ENCODE measurements around the gene ASIC1.

Gene ASIC1

GRCh38 chr12:50084775-50085614, 27.6 kb downstream of the ASIC1 start, which contains the start of gene SMARCD1:
SMARCD1 (plus strand) TSS chr12:50085342; CDS start chr12:50085370, 28 bp downstream.
- peak; percentile 65 to 68 for DNase-seq (ENCODE audit: low read depth in 2 of 2)

- no peak for DNase-seq (ENCODE audit: low read depth in 2 of 2)
Measured at GRCh38 chr12:50085615-50086072, 28.2 kb downstream of the ASIC1 start.

- no peak for DNase-seq (ENCODE audit: low read depth in 2 of 2)
Measured at GRCh38 chr12:50086148-50086547, 28.8 kb downstream of the ASIC1 start.

- no peak for DNase-seq (ENCODE audit: low read depth in 2 of 2)
Measured at GRCh38 chr12:50087151-50087550, 29.8 kb downstream of the ASIC1 start.

GRCh38 chr12:50087995-50088394, 30.6 kb downstream of the ASIC1 start:
- no peak for DNase-seq (ENCODE audit: low read depth in 2 of 2)

- no peak for DNase-seq (ENCODE audit: low read depth in 2 of 2)
Measured at GRCh38 chr12:50088577-50089335, 31.4 kb downstream of the ASIC1 start.

- DNase-seq (ENCODE audit: low read depth in 2 of 2): no peak
Measured at GRCh38 chr12:50089730-50090129, 32.3 kb downstream of the ASIC1 start.

- DNase-seq (ENCODE audit: low read depth in 2 of 2): no peak
Measured at GRCh38 chr12:50090391-50090790, 33.0 kb downstream of the ASIC1 start.

- no peak for DNase-seq (ENCODE audit: low read depth in 2 of 2)
Measured at GRCh38 chr12:50097952-50098351, 40.6 kb downstream of the ASIC1 start.

- DNase-seq (ENCODE audit: low read depth in 2 of 2): no peak
Measured at GRCh38 chr12:50099302-50100008, 42.1 kb downstream of the ASIC1 start.

- no peak for DNase-seq (ENCODE audit: low read depth in 2 of 2)
Measured at GRCh38 chr12:50100561-50100960, 43.2 kb downstream of the ASIC1 start.

GRCh38 chr12:50101663-50102062, 44.3 kb downstream of the ASIC1 start:
- no peak for DNase-seq (ENCODE audit: low read depth in 2 of 2)

GRCh38 chr12:50102131-50102531, 44.7 kb downstream of the ASIC1 start:
- DNase-seq (ENCODE audit: low read depth in 2 of 2): no peak

GRCh38 chr12:50102646-50103309, 45.4 kb downstream of the ASIC1 start:
- DNase-seq (ENCODE audit: low read depth in 2 of 2): no peak

GRCh38 chr12:50103351-50103750, 46.0 kb downstream of the ASIC1 start:
- DNase-seq (ENCODE audit: low read depth in 2 of 2): no peak

GRCh38 chr12:50103767-50104321, 46.4 kb downstream of the ASIC1 start, which contains the start of gene GPD1:
GPD1 (plus strand) TSS chr12:50104008; CDS start chr12:50104051, 43 bp downstream.
- DNase-seq (ENCODE audit: low read depth in 2 of 2): no peak

GRCh38 chr12:50104417-50105366, 47.3 kb downstream of the ASIC1 start:
- DNase-seq (ENCODE audit: low read depth in 2 of 2): no peak

- no peak for DNase-seq (ENCODE audit: low read depth in 2 of 2)
Measured at GRCh38 chr12:50105913-50106450, 48.6 kb downstream of the ASIC1 start.

GRCh38 chr12:50106907-50107306, 49.5 kb downstream of the ASIC1 start:
- DNase-seq (ENCODE audit: low read depth in 2 of 2): no peak

Data from stimulated activated CD8-positive, alpha-beta memory T cell treated with anti-CD3 and anti-CD28 coated beads, Interleukin-7, amount 100 ng/mL, for 1 hour (primary cell).